COLO668 (cell line): ENCODE results near the gene HDAC9.
A peak's percentile ranks its signal among the peaks of the same experiment; 100 is the strongest.

ENCODE experiments used
- DNase-seq: peaks from one replicate; lab custom pipeline; 2025; ENCODE audit not compliant: unreplicated experiment; lab: John Stamatoyannopoulos, UW

Gene HDAC9

GRCh38 chr7:18495412-18496340 is at the start of gene HDAC9:
Gene HDAC9 (plus strand): TSS chr7:18495749. CDS start chr7:18496303, 554 bp downstream.
- DNase-seq, result peak; percentile 76

- no peak for DNase-seq
Observed at GRCh38 chr7:18445916-18446520, 49.5 kb upstream of the HDAC9 start.

- DNase-seq, result no peak
Observed at GRCh38 chr7:18450019-18450418, 45.5 kb upstream of the HDAC9 start.

GRCh38 chr7:18455606-18456005 is 39.9 kb upstream of the HDAC9 start:
- no peak for DNase-seq

GRCh38 chr7:18457832-18458231 is 37.7 kb upstream of the HDAC9 start:
- DNase-seq, result no peak

GRCh38 chr7:18458830-18459229 is 36.7 kb upstream of the HDAC9 start:
- DNase-seq, result no peak

GRCh38 chr7:18459484-18460245 is 35.9 kb upstream of the HDAC9 start:
- DNase-seq, result no peak

- no peak for DNase-seq
Observed at GRCh38 chr7:18461785-18462467, 33.6 kb upstream of the HDAC9 start.

GRCh38 chr7:18464830-18465229 is 30.7 kb upstream of the HDAC9 start:
- no peak for DNase-seq

- DNase-seq, result no peak
Observed at GRCh38 chr7:18467011-18467410, 28.5 kb upstream of the HDAC9 start.

- DNase-seq, result no peak
Observed at GRCh38 chr7:18468795-18469194, 26.8 kb upstream of the HDAC9 start.

- DNase-seq, result no peak
Observed at GRCh38 chr7:18469316-18469715, 26.2 kb upstream of the HDAC9 start.

GRCh38 chr7:18471476-18472160 is 23.9 kb upstream of the HDAC9 start:
- no peak for DNase-seq

- no peak for DNase-seq
Observed at GRCh38 chr7:18472161-18472483, 23.4 kb upstream of the HDAC9 start.

- DNase-seq, result no peak
Observed at GRCh38 chr7:18473119-18473518, 22.4 kb upstream of the HDAC9 start.

GRCh38 chr7:18474944-18475343 is 20.6 kb upstream of the HDAC9 start:
- no peak for DNase-seq

- DNase-seq, result no peak
Observed at GRCh38 chr7:18475488-18475887, 20.1 kb upstream of the HDAC9 start.

GRCh38 chr7:18481776-18482175 is 13.8 kb upstream of the HDAC9 start:
- no peak for DNase-seq

- DNase-seq, result no peak
Observed at GRCh38 chr7:18488049-18488448, 7.5 kb upstream of the HDAC9 start.

GRCh38 chr7:18489624-18490023 is 5.9 kb upstream of the HDAC9 start:
- no peak for DNase-seq

GRCh38 chr7:18491871-18492270 is 3.7 kb upstream of the HDAC9 start:
- DNase-seq, result no peak
